ENCODE measurements around the gene MRPL12.
A peak's percentile ranks its signal among the peaks of the same experiment; 100 is the strongest.

GRCh38 chr17:81697261-81698044 is 5.7 kb upstream of the MRPL12 start:
- TF ChIP-seq CTCF (IDR thresholded peaks at IDR 0.05; ENCODE audit: insufficient read depth, low read length) (no peak), POLR2AphosphoS5 (IDR thresholded peaks at IDR 0.05; ENCODE audit: low read depth) (peak; percentile 22; the same call in 1 of the 2 replicates), REST (IDR thresholded peaks at IDR 0.05; ENCODE audit: insufficient replicate concordance, low read depth) (no peak), SPI1 (IDR thresholded peaks at IDR 0.05; ENCODE audit: borderline replicate concordance, low read depth) (no peak)

Data from HL-60 (cell line).